Measurements from ENCODE around the gene WSCD1.

Gene WSCD1

DNA sequence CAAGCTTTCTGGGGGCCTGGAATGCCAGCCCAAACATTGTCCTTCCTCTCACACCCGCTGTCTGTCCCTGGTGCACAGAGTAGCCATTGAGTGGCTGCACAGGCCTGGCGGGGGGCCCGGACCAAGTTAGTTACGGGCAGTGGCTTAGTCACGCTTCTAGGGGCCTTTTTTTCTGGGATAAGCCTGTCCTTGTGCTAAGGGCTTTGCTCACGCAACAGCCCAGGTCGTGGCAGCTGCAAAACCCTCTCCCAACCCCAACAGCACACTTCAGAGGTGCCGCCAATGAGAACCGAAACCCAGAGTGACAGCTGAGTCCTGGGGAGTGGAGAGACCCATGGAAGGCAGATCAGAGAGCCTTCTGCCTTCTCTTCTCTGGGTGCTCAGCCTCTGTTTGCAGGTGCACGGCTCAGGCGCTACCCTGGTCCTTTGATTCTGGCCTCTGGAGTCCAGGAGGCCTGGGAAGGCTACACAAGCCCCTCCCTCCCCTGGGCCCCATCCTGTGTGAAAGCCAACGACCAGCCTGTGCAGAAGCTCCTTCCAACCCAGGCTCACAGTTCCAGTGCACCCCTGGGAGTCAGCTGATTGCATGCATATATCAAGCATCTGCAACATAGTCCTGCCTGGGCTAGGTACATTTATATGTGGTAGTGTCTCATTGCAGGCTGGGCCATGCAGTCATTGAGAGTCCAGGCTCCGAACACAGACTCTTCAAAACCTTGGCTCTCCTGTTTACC lies 9.1 kb downstream of the WSCD1 start:
- H3K4me3 ChIP-seq (replicated peaks; ENCODE audit: low read depth, low read length) = no peak overlapping the region
- H3K36me3 ChIP-seq (ENCODE audit: control insufficient read depth, insufficient read depth, low read length) = no peaks in the 10 kb centered on the region
- DNase-seq (ENCODE audit: extremely low read depth, insufficient read length) = no peak
- peaks cover 1% of the 10 kb centered on the region for H3K27me3 ChIP-seq (replicated peaks; ENCODE audit: control insufficient read depth, insufficient read depth, low read length)
- TF ChIP-seq, protein P1, sequence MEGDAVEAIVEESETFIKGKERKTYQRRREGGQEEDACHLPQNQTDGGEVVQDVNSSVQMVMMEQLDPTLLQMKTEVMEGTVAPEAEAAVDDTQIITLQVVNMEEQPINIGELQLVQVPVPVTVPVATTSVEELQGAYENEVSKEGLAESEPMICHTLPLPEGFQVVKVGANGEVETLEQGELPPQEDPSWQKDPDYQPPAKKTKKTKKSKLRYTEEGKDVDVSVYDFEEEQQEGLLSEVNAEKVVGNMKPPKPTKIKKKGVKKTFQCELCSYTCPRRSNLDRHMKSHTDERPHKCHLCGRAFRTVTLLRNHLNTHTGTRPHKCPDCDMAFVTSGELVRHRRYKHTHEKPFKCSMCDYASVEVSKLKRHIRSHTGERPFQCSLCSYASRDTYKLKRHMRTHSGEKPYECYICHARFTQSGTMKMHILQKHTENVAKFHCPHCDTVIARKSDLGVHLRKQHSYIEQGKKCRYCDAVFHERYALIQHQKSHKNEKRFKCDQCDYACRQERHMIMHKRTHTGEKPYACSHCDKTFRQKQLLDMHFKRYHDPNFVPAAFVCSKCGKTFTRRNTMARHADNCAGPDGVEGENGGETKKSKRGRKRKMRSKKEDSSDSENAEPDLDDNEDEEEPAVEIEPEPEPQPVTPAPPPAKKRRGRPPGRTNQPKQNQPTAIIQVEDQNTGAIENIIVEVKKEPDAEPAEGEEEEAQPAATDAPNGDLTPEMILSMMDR (IDR thresholded peaks at IDR 0.05; ENCODE audit: insufficient read depth, low read length, poor library complexity, severe bottlenecking) = no peak

DNA sequence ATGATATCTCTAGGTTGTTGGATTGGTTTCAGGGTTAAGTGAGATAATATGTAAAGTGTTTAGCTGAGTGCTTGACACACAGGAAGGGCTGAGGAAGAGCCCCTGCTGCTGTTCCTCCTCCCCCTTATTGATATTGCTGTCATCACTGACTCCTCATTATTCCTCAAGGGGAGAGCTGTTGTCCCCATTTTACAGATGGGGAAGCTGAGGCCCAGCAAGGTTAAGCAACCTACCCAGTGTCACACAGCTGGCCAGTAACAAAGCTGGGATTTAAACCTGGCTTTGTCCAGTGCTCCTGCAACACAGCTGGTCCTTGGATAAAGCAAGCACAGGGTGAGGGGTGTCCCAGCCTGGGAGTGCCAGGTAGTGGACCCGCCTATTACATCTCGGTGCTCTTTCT lies 9.8 kb downstream of the WSCD1 start:
- H3K27me3 ChIP-seq (replicated peaks; ENCODE audit: control insufficient read depth, insufficient read depth, low read length) = no peaks in the 10 kb centered on the region; the same call in none of the 2 replicates
- no peaks in the 10 kb centered on the region for H3K36me3 ChIP-seq (ENCODE audit: control insufficient read depth, insufficient read depth, low read length)
- TF ChIP-seq, protein P1 (IDR thresholded peaks at IDR 0.05; ENCODE audit: insufficient read depth, low read length, poor library complexity, severe bottlenecking) = no peak
- H3K4me3 ChIP-seq (replicated peaks; ENCODE audit: low read depth, low read length) = no peak overlapping the region
- DNase-seq (ENCODE audit: extremely low read depth, insufficient read length) = no peak

DNA sequence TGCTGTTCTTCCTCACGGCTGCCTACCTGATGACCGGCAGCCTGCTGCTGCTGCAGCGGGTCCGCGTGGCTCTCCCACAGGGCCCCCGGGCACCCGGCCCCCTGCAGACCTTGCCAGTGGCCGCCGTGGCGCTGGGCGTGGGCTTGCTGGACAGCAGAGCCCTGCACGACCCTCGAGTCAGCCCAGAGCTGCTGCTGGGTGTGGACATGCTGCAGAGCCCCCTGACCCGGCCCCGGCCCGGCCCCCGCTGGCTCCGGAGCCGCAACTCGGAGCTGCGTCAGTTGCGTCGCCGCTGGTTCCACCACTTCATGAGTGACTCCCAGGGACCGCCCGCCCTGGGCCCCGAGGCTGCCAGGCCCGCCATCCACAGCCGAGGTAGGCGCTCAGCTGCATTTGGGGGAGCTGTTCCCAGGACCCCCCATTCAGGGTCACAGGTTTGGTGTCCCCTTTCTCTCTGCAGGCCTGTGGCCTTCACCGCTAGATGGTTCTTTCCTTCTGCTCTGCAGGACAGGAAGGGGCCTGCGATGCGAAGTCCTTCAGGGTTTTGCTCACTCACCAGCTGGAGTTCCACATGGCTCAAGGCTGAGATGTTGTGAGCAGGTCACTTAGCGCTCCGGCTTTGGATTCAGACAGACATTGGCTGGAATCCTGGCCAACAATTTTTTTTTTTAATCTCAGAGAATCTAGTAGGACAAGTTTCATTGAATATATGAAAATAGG lies 10.7 kb downstream of the WSCD1 start:
- no peak for DNase-seq (ENCODE audit: extremely low read depth, insufficient read length)
- Histone ChIP-seq H3K4me3 (replicated peaks; ENCODE audit: low read depth, low read length) (no peak overlapping the region), H3K27me3 (replicated peaks; ENCODE audit: control insufficient read depth, insufficient read depth, low read length) (no peaks in the 10 kb centered on the region; the same call in none of the 2 replicates), H3K36me3 (ENCODE audit: control insufficient read depth, insufficient read depth, low read length) (no peaks in the 10 kb centered on the region)
- TF ChIP-seq, protein P1 (IDR thresholded peaks at IDR 0.05; ENCODE audit: insufficient read depth, low read length, poor library complexity, severe bottlenecking) = no peak

DNA sequence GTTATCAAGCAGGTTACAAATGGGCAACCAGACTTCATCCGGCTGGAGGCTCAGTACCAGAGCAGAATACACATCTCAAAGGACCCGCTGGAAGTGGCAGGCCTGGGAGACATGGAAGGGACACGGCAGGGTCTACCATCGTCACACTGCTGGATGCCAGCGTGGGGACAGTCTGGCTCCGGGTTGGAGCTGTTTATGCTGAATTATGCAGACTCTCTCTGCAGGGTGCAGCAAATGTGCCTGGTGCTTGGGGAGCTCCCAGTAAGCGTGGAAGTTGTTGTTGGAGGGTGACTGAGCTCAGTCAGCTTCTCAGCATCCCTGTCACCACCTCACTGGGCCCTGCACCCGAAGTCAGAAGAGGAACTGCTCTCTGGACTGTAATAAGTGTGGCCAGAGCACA lies 12.2 kb downstream of the WSCD1 start:
- Histone ChIP-seq H3K36me3 (ENCODE audit: control insufficient read depth, insufficient read depth, low read length) (no peaks in the 10 kb centered on the region), H3K27me3 (replicated peaks; ENCODE audit: control insufficient read depth, insufficient read depth, low read length) (no peaks in the 10 kb centered on the region; the same call in none of the 2 replicates), H3K4me3 (replicated peaks; ENCODE audit: low read depth, low read length) (no peak overlapping the region)
- DNase-seq (ENCODE audit: extremely low read depth, insufficient read length) = no peak
- TF ChIP-seq, protein P1 (IDR thresholded peaks at IDR 0.05; ENCODE audit: insufficient read depth, low read length, poor library complexity, severe bottlenecking) = no peak

DNA sequence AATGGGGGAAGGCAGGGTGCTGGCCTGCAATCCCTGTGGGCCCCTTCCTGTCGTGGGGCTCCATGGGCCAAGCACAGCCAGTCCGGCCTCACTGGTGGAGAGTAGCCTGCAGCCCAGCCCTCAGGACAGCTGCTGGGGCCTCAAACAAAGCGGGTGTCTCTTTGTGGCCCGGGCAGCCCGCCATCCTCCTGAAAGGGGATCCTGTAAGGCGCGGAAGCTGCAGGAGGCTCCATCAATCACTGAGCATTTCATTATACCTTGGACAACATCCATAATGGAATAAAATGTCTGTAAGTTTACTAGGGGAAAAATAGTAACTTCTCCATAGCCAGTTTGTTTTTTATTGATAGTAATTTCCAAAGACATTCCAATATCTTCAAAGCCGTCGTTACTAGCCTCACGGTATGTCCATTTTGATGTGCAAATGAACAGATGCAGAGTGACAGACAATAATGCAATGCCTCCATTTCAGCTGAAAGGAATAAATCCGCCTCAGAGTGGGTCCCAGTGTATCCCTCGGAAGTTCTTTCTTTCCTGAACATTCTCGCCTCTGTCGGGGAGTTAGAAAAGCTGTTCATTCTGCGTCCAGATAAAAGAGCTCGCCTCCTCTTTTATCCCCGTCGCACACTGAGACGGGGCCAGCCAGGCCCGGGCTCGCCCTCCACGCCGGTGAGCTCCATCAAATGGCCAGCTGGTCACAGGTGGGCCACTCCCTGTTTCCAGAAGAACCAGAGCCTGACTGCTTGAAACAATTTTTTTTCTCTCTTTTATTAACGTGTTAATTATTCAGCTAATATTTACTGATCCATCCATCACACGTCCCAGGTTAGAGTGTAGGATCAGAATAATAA lies 14.4 kb downstream of the WSCD1 start:
- TF ChIP-seq, protein P1 (IDR thresholded peaks at IDR 0.05; ENCODE audit: insufficient read depth, low read length, poor library complexity, severe bottlenecking) = no peak
- DNase-seq (ENCODE audit: extremely low read depth, insufficient read length) = no peak
- H3K36me3 ChIP-seq (ENCODE audit: control insufficient read depth, insufficient read depth, low read length) = no peaks in the 10 kb centered on the region
- H3K27me3 ChIP-seq (replicated peaks; ENCODE audit: control insufficient read depth, insufficient read depth, low read length) = peaks cover 1% of the 10 kb centered on the region
- H3K4me3 ChIP-seq (replicated peaks; ENCODE audit: low read depth, low read length) = no peak overlapping the region
